Right lobe of liver (tissue), 4 donors: ENCODE results near the gene CYS1.

Experiments
- CTCF ChIP-seq, 4 donors: fragments of 200-600 bp in 3 of 4; fragments of 450-650 bp in 1 of 4; IDR thresholded peaks; one replicate each; pipeline versions ENCODE4 v1.5.1 to v1.8.0; 2016 to 2022; ENCODE audit warnings: antibody characterized with exemption in 4 of 4, mild to moderate bottlenecking in 2 of 4
- POLR2A ChIP-seq: fragments of 450-650 bp; IDR thresholded peaks from one replicate; pipeline ENCODE4 v1.6.1; 2017; ENCODE audit warnings: antibody characterized with exemption, mild to moderate bottlenecking
- donor health status: DM: no; HTN: no; CAD: no.
- donor health status: DM: no; HTN: no; CAD: no.
- donor health status: DM: no; HTN: yes; CAD: no.

- TF ChIP-seq POLR2A (no peak), CTCF (IDR thresholded peaks at IDR 0.05) (no peak)
Measured at GRCh38 chr2:10035633-10036032, 44.6 kb downstream of the CYS1 start.
